ENCODE results near the gene GLIPR1. TPM values are rescaled to one million over a fixed set of nuclear protein-coding genes. Genes with fewer than 3 reads are reported as not detected.

The GLIPR1 gene
- total RNA-seq, 2 experiments from 2014 or later = 1.3 to 1.5 TPM

GRCh38 chr12:75550401-75551240 lies 70.1 kb downstream of the GLIPR1 start:
- no peak overlapping the region for H3K27ac Mint-ChIP-seq
- H3K27me3 Mint-ChIP-seq (ENCODE audit: low read depth) = peaks cover 19% of the 10 kb centered on the region
- no peaks in the 10 kb centered on the region for H3K9me3 Mint-ChIP-seq
- CTCF ChIA-PET = no interaction called here
- H3K36me3 Mint-ChIP-seq (ENCODE audit: low read depth) = no peaks in the 10 kb centered on the region
- no peak for DNase-seq
- H3K4me3 Mint-ChIP-seq = no peak overlapping the region
- H3K4me1 Mint-ChIP-seq (ENCODE audit: low read depth) = no peaks in the 10 kb centered on the region
- intact Hi-C loops (cut with micrococcal nuclease) = no loop called here

DNA sequence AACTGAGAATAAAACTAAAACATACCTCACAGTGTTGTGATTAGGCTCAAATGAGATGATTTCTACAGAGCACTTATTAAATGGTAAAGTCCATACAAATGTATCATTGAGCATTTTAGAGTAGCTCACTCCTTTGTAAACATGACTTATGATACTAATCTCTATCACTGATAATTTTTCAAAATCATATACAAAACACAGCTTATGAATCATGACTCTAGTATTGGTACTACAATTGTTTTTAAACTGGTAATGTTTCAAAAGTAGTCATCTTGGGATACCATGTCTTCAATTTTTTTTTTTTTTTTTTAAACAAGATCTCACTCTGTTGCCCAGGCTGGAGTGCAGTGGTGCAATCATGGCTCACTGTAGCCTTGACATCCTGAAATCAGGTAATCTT lies 70.9 kb downstream of the GLIPR1 start:
- Mint-ChIP-seq H3K4me1 (ENCODE audit: low read depth) (no peaks in the 10 kb centered on the region), H3K27me3 (ENCODE audit: low read depth) (peaks cover 16% of the 10 kb centered on the region), H3K4me3 (no peak overlapping the region), H3K36me3 (ENCODE audit: low read depth) (no peaks in the 10 kb centered on the region), H3K27ac (no peak overlapping the region), H3K9me3 (no peaks in the 10 kb centered on the region)
- no peak for DNase-seq
- intact Hi-C loops (cut with micrococcal nuclease) = no loop called here
- CTCF ChIA-PET = interaction anchor here (0.6 kb wide), 1 partner anchor 21 kb away, joined by 3 read pairs; no protein-coding TSS in a partner anchor

DNA sequence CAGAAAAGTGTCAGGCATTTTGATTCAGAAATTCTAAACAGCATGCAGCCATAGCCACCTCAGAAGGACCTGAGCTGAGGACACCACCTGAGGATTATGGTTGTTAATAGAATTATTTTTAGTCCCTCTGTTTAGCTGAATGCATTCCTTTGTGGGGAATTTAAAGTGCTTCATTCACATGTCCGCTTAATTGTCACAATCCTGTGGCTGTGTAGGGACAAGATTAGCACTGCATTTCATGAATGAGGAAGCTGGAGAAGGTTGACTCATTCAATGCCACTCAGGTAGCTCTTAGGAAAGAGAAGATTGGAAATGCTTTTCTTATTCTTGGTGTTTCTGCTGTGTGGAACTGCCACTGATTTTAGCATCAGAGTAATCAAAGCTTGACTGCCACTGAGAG lies 72.8 kb downstream of the GLIPR1 start:
- Mint-ChIP-seq H3K36me3 (ENCODE audit: low read depth) (no peaks in the 10 kb centered on the region), H3K27me3 (ENCODE audit: low read depth) (peaks cover 12% of the 10 kb centered on the region), H3K27ac (no peak overlapping the region), H3K4me3 (no peak overlapping the region), H3K4me1 (ENCODE audit: low read depth) (no peaks in the 10 kb centered on the region), H3K9me3 (no peaks in the 10 kb centered on the region)
- intact Hi-C loops (cut with micrococcal nuclease) = no loop called here
- DNase-seq = no peak
- CTCF ChIA-PET = no interaction called here

Other genes starting within 250 kb of the GLIPR1 start
- 1 to 10 TPM; 1.9 to 2.5 TPM for gene CAPS2, start 150.4 kb upstream of the GLIPR1 start, total RNA-seq
- gene GLIPR1L1, start 146.1 kb upstream of the GLIPR1 start, total RNA-seq = not detected
- gene GLIPR1L2, start 89.7 kb upstream of the GLIPR1 start, total RNA-seq = under 1 TPM; 0.33 to 0.35 TPM
- 10 to 100 TPM; 81.1 to 83.9 TPM for gene KRR1, start 30.9 kb downstream of the GLIPR1 start, total RNA-seq